WTC11 (cell line): ENCODE results near the gene SERTAD1.
A peak's percentile ranks its signal among the peaks of the same experiment; 100 is the strongest.

ENCODE experiments used
- ATF1 ChIP-seq: sonication (generic); formaldehyde crosslinking; IDR thresholded peaks from 2 replicates; pipeline ENCODE4 v1.8.1; 2023; ENCODE audit warnings: mild to moderate bottlenecking, moderate library complexity, missing genetic modification reagents
- GABPB1 ChIP-seq: sonication (generic); formaldehyde crosslinking; IDR thresholded peaks from 2 replicates; pipeline ENCODE4 v1.8.1; 2023; ENCODE audit warnings: mild to moderate bottlenecking, missing genetic modification reagents
- NFYB ChIP-seq: sonication (generic); formaldehyde crosslinking; conservative IDR thresholded peaks from 2 replicates; pipeline ENCODE4 v1.8.0; 2022; ENCODE audit warnings: low read depth, missing genetic modification reagents
- RELA ChIP-seq: sonication (generic); formaldehyde crosslinking; IDR thresholded peaks from 2 replicates; pipeline ENCODE4 v1.8.1; 2022; ENCODE audit warnings: missing genetic modification reagents, mild to moderate bottlenecking, borderline replicate concordance
- TCF7 ChIP-seq: sonication (generic); formaldehyde crosslinking; IDR thresholded peaks from 2 replicates; pipeline ENCODE4 v1.8.0; 2022; ENCODE audit warnings: mild to moderate bottlenecking, low read depth, missing genetic modification reagents, moderate library complexity
- TP53 ChIP-seq: sonication (generic); formaldehyde crosslinking; IDR thresholded peaks from 2 replicates; pipeline ENCODE4 v1.8.1; 2023; ENCODE audit warnings: mild to moderate bottlenecking, missing genetic modification reagents
- ZNF121 ChIP-seq: sonication (generic); formaldehyde crosslinking; IDR thresholded peaks from 2 replicates; pipeline ENCODE4 v1.8.0; 2023; ENCODE audit warnings: missing genetic modification reagents
- ZNF671 ChIP-seq: fragments of 250-450 bp; sonication (Bioruptor Pico); IDR thresholded peaks from 2 replicates; pipeline ENCODE4 v1.8.0; 2021; ENCODE audit warnings: mild to moderate bottlenecking
- TF ChIP-seq, protein P1 (sequence below): fragments of 200-600 bp; IDR thresholded peaks from 2 replicates; pipeline ENCODE4 v1.8.0; 2022; ENCODE audit warnings: antibody characterized with exemption
- TF ChIP-seq, protein P2 (sequence below): sonication (generic); formaldehyde crosslinking; IDR thresholded peaks from 2 replicates; pipeline ENCODE4 v1.8.1; 2023; ENCODE audit warnings: mild to moderate bottlenecking, missing genetic modification reagents, moderate library complexity
- TF ChIP-seq, protein P3 (sequence below): sonication (generic); formaldehyde crosslinking; IDR thresholded peaks from 2 replicates; pipeline ENCODE4 v1.8.1; 2022; ENCODE audit warnings: mild to moderate bottlenecking, moderate library complexity, missing genetic modification reagents
- TF ChIP-seq, protein P4 (sequence below): sonication (generic); formaldehyde crosslinking; IDR thresholded peaks from 2 replicates; pipeline ENCODE4 v1.8.1; 2022; ENCODE audit warnings: low read depth, missing genetic modification reagents, borderline replicate concordance
- TF ChIP-seq, protein P5 (sequence below): sonication (generic); formaldehyde crosslinking; IDR thresholded peaks from 2 replicates; pipeline ENCODE4 v1.8.0; 2022; ENCODE audit warnings: mild to moderate bottlenecking, missing genetic modification reagents

DNA sequence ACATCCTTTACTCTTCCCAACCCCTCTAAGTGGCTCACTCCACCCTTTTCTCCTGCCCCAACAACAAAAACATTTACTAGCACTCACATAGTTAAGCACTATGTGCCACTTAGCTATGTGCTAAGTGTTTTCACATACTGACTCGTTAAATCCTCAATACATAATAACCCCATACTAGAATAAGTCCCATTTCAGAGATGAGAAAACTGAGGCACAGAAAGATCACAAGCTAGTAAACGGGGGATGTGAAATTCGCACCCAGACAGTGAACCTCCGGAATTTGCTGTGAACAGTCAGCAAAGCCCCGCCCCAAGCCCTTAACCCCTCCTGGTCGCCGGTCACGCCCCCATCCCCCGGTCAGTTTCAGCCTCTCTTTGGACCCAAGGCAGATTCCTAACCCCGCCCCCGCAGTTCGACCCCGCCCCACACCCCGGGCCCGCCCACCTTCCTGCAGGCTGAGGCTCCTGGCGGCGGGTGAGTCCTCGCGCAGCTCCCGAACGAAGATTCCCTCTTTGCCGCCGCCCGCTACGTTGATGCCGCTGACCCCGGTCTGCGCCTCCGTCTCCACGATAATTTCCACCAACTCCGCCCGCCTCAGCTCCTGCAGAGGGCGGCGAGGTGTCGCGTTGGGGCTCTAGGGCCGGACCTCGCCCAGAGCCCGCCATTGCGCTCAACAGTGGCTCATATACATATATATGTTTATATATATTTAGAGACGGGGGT lies 22.4 kb downstream of the SERTAD1 start:
- TF ChIP-seq NFYB (CRISPR knock-in tag) (no peak), TP53 (0 out of 2 replicates have a peak, but pooled peaks have one; percentile 43), RELA (CRISPR knock-in tag) (no peak), ZNF671 (CRISPR knock-in tag) (no peak), ATF1 (CRISPR knock-in tag) (no peak), ZNF121 (CRISPR knock-in tag) (no peak), TCF7 (no peak), GABPB1 (no peak)
- TF ChIP-seq, protein P1, sequence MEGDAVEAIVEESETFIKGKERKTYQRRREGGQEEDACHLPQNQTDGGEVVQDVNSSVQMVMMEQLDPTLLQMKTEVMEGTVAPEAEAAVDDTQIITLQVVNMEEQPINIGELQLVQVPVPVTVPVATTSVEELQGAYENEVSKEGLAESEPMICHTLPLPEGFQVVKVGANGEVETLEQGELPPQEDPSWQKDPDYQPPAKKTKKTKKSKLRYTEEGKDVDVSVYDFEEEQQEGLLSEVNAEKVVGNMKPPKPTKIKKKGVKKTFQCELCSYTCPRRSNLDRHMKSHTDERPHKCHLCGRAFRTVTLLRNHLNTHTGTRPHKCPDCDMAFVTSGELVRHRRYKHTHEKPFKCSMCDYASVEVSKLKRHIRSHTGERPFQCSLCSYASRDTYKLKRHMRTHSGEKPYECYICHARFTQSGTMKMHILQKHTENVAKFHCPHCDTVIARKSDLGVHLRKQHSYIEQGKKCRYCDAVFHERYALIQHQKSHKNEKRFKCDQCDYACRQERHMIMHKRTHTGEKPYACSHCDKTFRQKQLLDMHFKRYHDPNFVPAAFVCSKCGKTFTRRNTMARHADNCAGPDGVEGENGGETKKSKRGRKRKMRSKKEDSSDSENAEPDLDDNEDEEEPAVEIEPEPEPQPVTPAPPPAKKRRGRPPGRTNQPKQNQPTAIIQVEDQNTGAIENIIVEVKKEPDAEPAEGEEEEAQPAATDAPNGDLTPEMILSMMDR, result no peak
- TF ChIP-seq, protein P2, sequence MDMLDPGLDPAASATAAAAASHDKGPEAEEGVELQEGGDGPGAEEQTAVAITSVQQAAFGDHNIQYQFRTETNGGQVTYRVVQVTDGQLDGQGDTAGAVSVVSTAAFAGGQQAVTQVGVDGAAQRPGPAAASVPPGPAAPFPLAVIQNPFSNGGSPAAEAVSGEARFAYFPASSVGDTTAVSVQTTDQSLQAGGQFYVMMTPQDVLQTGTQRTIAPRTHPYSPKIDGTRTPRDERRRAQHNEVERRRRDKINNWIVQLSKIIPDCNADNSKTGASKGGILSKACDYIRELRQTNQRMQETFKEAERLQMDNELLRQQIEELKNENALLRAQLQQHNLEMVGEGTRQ (CRISPR knock-in tag), result 0 out of 2 replicates have a peak, but pooled peaks have one; percentile 11
- TF ChIP-seq, protein P3, sequence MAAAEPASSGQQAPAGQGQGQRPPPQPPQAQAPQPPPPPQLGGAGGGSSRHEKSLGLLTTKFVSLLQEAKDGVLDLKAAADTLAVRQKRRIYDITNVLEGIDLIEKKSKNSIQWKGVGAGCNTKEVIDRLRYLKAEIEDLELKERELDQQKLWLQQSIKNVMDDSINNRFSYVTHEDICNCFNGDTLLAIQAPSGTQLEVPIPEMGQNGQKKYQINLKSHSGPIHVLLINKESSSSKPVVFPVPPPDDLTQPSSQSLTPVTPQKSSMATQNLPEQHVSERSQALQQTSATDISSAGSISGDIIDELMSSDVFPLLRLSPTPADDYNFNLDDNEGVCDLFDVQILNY, result no peak
- TF ChIP-seq, protein P4, sequence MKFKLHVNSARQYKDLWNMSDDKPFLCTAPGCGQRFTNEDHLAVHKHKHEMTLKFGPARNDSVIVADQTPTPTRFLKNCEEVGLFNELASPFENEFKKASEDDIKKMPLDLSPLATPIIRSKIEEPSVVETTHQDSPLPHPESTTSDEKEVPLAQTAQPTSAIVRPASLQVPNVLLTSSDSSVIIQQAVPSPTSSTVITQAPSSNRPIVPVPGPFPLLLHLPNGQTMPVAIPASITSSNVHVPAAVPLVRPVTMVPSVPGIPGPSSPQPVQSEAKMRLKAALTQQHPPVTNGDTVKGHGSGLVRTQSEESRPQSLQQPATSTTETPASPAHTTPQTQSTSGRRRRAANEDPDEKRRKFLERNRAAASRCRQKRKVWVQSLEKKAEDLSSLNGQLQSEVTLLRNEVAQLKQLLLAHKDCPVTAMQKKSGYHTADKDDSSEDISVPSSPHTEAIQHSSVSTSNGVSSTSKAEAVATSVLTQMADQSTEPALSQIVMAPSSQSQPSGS (CRISPR knock-in tag), result no peak
- TF ChIP-seq, protein P5, sequence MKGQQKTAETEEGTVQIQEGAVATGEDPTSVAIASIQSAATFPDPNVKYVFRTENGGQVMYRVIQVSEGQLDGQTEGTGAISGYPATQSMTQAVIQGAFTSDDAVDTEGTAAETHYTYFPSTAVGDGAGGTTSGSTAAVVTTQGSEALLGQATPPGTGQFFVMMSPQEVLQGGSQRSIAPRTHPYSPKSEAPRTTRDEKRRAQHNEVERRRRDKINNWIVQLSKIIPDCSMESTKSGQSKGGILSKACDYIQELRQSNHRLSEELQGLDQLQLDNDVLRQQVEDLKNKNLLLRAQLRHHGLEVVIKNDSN (CRISPR knock-in tag), result no peak
